Measurements from ENCODE around the gene CREB3L2.
"Not testable (repeated sequence)": the region's sequence is repeated elsewhere in the genome, so short reads cannot be mapped to it uniquely, and the experiment has no call there.

Gene CREB3L2

GRCh38 chr7:137834552-137834951 lies 167.3 kb downstream of the CREB3L2 start:
- Histone ChIP-seq H3K27me3 (ENCODE audit: insufficient read depth, poor library complexity, severe bottlenecking) (no peaks in the 10 kb centered on the region), H3K27ac (replicated peaks) (no peak overlapping the region), H3K4me3 (replicated peaks; ENCODE audit: insufficient read depth, low read length) (no peak overlapping the region)
- no peak for TF ChIP-seq GABPA (IDR thresholded peaks at IDR 0.05; ENCODE audit: low read depth)
- TF ChIP-seq POLR2AphosphoS5 (IDR thresholded peaks at IDR 0.05; ENCODE audit: low read depth), result no peak
- TF ChIP-seq REST (IDR thresholded peaks at IDR 0.05; ENCODE audit: insufficient replicate concordance, low read depth), result no peak
- TF ChIP-seq CTCF (IDR thresholded peaks at IDR 0.05; ENCODE audit: insufficient read depth, low read length), result no peak
- no peak for TF ChIP-seq SPI1 (IDR thresholded peaks at IDR 0.05; ENCODE audit: borderline replicate concordance, low read depth)
- DNase-seq (ENCODE audit: low read depth in 1 of 2, low spot score in 1 of 2), result no peak

GRCh38 chr7:137832990-137833389 lies 168.9 kb downstream of the CREB3L2 start:
- not testable (repeated sequence) for H3K27ac ChIP-seq (replicated peaks); H3K27me3 ChIP-seq (ENCODE audit: insufficient read depth, poor library complexity, severe bottlenecking); DNase-seq (ENCODE audit: low read depth in 1 of 2, low spot score in 1 of 2); H3K4me3 ChIP-seq (replicated peaks; ENCODE audit: insufficient read depth, low read length)

- TF ChIP-seq CTCF (IDR thresholded peaks at IDR 0.05; ENCODE audit: insufficient read depth, low read length) (no peak), POLR2AphosphoS5 (IDR thresholded peaks at IDR 0.05; ENCODE audit: low read depth) (no peak), REST (IDR thresholded peaks at IDR 0.05; ENCODE audit: insufficient replicate concordance, low read depth) (no peak), GABPA (IDR thresholded peaks at IDR 0.05; ENCODE audit: low read depth) (no peak), SPI1 (IDR thresholded peaks at IDR 0.05; ENCODE audit: borderline replicate concordance, low read depth) (no peak)
- no peak overlapping the region for H3K27ac ChIP-seq (replicated peaks)
- H3K4me3 ChIP-seq (replicated peaks; ENCODE audit: insufficient read depth, low read length), result no peak overlapping the region
- DNase-seq (ENCODE audit: low read depth in 1 of 2, low spot score in 1 of 2), result no peak
- no peaks in the 10 kb centered on the region for H3K27me3 ChIP-seq (ENCODE audit: insufficient read depth, poor library complexity, severe bottlenecking)
Observed at GRCh38 chr7:137832382-137832781, 169.5 kb downstream of the CREB3L2 start.

- not testable (repeated sequence) for H3K27me3 ChIP-seq (ENCODE audit: insufficient read depth, poor library complexity, severe bottlenecking); H3K4me3 ChIP-seq (replicated peaks; ENCODE audit: insufficient read depth, low read length); H3K27ac ChIP-seq (replicated peaks); DNase-seq (ENCODE audit: low read depth in 1 of 2, low spot score in 1 of 2)
Observed at GRCh38 chr7:137831555-137831954, 170.3 kb downstream of the CREB3L2 start.

GRCh38 chr7:137829337-137829992 lies 172.4 kb downstream of the CREB3L2 start:
- TF ChIP-seq CTCF (IDR thresholded peaks at IDR 0.05; ENCODE audit: insufficient read depth, low read length) (no peak), GABPA (IDR thresholded peaks at IDR 0.05; ENCODE audit: low read depth) (no peak)
- no peak for DNase-seq (ENCODE audit: low read depth in 1 of 2, low spot score in 1 of 2)
- no peak overlapping the region for H3K4me3 ChIP-seq (replicated peaks; ENCODE audit: insufficient read depth, low read length)
- H3K27me3 ChIP-seq (ENCODE audit: insufficient read depth, poor library complexity, severe bottlenecking), result no peaks in the 10 kb centered on the region
- H3K27ac ChIP-seq (replicated peaks), result no peak overlapping the region

All from HL-60 (cell line).